ENCODE measurements around the gene KRT3.

The KRT3 gene

GRCh38 chr12:52826611-52827498 lies 30.9 kb upstream of the KRT3 start:
- no peak for DNase-seq

- no peak for DNase-seq
Measured at GRCh38 chr12:52825961-52826360, 30.0 kb upstream of the KRT3 start.

- no peak for DNase-seq
Measured at GRCh38 chr12:52824741-52825410, 29.0 kb upstream of the KRT3 start.

DNA sequence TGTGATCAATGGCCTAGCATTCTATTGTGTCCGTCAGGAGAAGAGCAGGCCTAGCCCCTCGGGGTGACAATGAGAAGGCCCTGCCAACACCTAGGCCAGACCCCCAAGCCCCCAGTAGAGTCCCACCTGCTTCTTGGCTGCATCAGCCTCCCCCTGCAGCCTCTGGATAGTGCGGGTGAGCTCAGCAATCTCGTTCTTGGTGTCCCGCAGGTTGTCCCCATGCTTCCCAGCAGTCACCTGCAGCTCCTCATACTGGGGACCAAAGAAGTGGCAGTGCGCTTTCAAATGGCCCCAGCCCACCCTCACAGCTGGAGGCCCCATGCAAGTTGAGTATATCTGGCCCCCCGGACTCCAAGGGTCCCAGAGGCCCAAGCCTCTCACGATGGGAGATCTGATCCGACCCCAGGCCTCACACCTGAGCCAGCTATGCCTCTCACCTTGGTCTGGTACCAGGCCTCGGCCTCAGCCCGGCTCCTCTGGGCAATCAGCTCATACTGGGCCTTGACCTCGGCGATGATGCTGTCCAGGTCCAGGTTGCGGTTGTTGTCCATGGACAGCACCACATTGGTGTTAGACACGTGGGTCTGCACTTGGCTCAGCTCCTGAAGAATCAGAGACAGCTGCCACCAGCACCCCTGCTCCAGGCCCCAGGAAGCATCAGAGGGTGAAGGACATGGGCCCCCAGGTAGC lies 28.0 kb upstream of the KRT3 start:
- DNase-seq = no peak

DNA sequence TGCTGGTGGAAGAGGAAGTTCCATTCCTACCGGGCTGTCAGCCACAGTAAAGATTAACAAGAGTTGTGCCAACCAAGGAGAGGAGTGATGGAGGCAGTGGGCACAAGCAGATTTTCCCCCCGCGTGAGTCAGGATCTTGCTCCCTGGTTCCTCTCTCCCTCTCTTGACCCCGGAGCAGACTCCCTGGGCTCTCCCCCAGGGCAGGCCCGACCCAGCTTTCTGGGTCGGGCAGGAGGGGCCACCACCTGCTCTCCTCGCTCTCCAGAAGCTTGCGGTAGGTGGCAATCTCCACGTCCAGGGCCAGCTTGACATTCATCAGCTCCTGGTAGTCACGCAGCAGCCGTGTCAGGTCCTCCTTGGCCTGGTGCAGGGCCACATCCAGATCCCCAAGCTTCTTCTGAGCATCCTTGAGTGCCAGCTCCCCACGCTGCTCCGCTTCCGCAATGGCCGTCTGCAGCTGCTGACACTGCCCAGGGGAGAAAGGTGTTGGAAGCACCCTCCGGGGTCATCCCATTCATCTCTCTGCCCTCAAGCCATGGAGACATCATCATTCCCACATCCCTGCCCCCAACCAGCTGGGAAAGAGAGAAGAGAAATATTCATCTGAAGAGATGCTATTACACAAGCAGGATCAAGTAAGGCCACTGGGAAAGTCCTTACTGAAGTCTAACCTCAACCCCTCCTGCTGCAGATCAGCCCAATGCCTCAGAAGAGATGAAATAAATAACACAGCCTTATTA lies 27.0 kb upstream of the KRT3 start:
- DNase-seq = no peak

- DNase-seq = no peak
Measured at GRCh38 chr12:52821826-52822660, 26.1 kb upstream of the KRT3 start.

DNA sequence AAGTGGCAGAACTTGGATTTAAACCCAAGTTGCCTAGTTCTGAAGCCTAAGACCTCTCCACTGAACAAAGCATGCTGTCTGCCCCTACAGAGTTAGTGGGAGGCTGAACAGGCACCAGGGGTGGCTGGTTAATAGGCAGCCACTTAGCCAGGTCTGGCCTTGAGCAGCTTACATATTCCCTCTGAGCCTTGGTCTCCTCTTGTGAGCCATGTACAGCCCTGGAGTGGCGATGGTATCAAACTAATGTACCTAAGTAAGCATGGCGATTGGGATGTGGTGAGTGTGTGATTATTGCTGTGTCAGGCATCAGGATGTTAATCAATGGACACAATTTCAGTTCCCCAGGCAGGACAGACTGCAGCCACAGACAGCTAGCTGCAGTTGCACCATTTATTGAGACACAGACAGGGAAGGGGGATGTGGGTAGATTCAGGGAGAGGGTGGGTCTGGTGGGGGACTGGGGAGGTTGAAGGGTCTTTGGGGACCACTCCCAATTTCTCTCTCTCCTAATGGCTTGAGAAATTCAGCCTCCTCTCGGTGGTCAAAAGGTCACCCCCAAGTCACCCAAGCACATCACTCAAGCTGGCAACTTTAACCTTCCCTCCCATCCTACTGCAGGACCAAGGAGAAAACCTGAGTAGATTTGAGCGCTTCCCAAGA lies 25.3 kb upstream of the KRT3 start:
- DNase-seq = no peak

DNA sequence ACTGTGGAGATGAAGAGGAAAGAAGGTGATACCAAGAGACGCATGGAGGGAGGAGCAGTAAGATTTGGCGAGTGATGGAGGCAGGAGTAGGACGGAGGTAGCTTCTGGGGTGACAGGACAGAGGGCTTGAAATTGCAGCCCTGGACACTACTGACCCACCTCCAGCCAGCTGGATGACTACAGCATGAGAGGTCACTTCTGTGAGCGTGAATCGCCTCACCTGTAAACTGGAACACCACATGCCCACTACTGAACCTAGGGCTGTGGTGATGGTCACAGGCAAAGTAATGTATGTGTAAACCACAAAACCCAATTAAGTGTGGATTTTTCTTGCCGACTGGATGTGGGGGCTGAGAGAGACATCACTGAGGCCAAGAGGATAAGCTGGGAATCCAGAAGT lies 24.6 kb upstream of the KRT3 start:
- DNase-seq = no peak

DNA sequence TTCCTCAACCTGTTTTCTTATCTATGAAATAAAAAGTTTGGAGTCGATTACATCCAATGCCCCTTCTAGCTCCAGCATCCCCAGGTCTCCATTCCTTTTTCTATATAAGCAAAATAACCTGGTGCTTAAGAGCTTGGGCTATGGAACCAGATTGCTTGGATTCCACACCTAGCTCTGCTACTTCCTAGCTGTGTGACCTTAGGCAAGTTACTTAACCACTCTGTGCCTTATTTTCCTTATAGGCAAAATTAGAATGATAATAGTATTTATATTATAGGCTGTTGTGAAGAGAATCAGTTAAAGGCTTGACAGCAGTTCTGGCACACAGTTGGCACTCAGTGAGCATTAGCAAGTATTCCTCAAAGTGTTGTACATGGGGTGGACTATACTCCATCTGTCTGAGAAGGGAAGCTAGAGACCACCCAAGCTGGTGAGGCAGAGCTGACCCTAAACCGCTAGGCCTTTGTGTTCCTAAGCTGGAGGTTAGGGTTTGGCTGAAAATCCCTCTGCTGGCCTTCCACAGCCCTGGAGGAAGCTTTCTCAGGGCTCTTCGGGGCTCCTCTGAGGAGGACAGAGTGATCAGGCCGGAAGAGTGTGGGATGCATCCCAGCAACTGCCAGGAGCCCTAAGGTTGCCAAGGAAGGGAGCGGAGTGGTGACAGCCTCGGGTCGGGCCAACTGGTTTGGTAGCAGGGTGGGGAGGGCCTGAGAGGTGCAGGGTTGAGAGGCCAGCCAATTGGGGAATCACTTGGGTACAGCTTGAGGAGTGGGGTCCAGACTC lies 24.0 kb upstream of the KRT3 start:
- no peak for DNase-seq

DNA sequence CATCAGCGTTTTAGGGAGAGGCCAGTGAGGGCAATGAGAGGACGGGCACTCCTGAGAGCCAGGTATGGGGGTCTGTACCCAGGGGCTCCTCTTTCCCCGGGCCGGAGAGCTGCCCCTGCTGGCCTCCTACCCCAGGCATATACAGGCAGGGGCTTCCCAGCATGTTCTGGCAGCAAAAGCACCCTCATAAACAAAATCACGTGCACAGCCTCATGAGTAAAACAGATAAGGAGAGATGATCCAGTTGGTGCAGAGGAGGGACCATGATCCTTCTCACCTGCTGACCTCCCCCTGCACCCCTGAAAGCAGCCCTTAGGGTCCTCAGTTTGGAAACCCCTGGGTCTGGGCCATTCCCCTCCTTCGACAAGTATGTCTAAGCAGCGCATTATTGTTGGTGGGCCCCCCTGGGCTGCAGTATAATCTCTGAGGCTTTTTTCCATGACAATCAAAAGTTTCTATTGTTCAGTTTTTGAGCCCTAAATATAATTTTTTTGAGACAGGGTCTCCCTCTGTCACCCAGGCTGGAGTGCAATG lies 23.0 kb upstream of the KRT3 start:
- DNase-seq = no peak

GRCh38 chr12:52818388-52818787 lies 22.5 kb upstream of the KRT3 start:
- DNase-seq = no peak

- DNase-seq = no peak
Measured at GRCh38 chr12:52817699-52818238, 21.9 kb upstream of the KRT3 start.

DNA sequence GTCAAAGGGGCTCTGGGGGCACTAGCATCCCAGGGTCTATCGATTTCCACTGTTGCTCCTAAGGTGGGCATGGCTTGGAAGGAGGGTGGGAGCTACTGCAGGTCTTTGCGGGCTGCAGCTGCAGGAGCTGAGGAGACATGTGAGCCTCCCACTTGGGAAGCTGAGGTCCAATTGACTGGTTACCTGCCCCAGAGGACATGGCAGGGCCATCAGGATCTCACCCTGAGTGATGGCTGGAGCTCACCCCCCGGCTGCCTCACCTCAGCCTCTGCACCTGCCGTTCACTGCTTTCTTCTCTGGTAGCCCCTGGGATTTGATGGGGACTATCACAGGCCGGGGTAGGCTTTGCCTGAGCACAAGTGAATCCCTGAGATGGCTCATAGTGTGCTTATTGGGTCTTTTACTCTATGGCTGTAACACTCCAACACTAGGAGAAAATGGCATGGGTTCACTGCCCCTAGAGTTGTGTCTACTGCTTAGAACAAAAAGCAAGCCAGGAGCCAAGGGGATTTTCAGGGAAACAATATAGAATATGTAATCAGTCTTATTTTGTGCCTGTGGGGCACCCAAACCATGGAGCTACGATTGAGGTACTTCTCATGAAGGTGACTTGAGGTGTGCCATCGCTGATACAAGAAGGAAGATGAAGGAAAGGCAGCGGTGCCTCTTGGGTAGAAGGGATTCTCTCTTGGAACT lies 21.2 kb upstream of the KRT3 start:
- no peak for DNase-seq

GRCh38 chr12:52815676-52816588 lies 20.0 kb upstream of the KRT3 start:
- DNase-seq = no peak

DNA sequence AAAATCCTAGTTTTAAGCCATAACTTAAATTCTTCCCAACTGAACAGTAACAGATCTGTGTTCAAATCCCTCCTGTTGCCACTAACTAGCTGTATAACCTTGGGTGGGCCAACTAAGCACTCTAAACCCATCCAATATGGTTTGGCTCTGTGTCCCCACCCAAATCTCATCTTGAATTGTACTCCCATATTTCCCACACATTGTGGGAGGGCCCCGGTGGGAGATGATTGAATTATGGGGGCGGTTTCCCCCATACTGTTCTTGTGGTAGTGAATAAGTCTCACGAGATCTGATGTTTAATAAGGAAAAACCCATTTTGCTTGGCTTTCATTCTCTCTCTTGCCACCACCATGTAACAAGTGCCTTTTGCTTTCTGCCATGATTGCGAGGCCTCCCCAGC lies 19.2 kb upstream of the KRT3 start:
- no peak for DNase-seq

- no peak for DNase-seq
Measured at GRCh38 chr12:52814710-52815155, 18.8 kb upstream of the KRT3 start.

GRCh38 chr12:52813885-52814709 lies 18.2 kb upstream of the KRT3 start, which contains the start of gene KRT4:
Gene KRT4, minus strand, starts transcription at chr12:52814116. Its CDS starts 58 bp downstream, at chr12:52814058.
- DNase-seq = no peak
